Stimulated activated CD8-positive, alpha-beta memory T cell treated with anti-CD3 and anti-CD28 coated beads, Interleukin-15, amount 100 ng/mL, for 24 hours (primary cell): ENCODE data around the gene LSM12.

Source experiments
- DNase-seq: peaks from one replicate; pipeline ENCODE4 v3.0.0-alpha.2; 2020; ENCODE audit warnings: low read depth

The LSM12 gene

DNA sequence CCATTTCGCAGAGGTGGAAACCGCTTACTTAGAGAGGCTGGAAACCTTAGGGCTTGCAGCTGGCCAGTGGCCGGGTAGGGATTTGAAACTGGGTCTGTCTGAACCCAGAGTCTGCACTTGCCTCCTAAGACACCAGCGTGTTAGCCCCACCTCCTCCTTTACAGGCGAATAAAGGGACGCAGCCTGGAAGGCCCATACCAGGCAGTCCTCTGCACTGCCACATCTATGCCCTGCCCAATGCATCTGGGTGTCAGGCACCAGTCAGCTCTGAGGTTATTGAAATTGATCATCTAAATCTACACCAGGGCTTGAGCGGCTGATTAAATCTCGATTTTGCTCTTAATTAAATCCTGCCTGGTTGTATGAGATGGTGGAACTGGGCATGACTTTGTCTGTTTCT, 82.0 kb downstream of the LSM12 start:
- DNase-seq: no peak
